ENCODE measurements around the gene COG7.

The COG7 gene

DNA sequence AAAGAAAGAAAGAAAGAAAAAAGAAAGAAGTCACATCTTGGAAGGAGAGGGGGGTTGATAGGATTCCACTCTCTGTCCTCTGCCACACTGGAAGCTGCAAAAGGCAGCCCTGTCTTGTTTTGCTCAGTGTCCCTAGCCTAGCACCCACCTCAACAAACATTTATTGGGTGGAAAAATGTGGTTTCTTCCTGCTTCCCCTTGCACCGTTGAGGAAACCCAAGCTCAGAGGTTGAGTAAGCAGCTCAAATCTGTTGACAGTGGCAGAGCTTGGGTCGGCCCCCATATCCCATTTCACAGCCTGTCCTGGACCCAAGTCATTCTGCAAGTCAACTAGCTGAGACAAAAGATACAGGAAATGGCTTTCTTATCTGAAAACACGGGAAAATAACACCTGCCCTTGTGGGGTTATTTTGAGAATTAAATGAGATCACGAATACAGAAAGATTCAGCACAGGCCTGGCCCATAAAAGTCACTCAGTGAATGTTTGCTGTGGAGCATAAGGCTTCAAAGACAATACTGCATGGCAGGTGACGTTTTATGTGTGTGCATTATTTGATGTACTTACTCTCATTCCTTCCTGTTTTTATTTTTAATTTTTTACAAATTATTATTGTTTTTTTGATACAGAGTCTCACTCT lies 87.3 kb downstream of the COG7 start:
- FAIRE-seq (no peak), DNase-seq (ENCODE audit: low spot score) (no peak)

DNA sequence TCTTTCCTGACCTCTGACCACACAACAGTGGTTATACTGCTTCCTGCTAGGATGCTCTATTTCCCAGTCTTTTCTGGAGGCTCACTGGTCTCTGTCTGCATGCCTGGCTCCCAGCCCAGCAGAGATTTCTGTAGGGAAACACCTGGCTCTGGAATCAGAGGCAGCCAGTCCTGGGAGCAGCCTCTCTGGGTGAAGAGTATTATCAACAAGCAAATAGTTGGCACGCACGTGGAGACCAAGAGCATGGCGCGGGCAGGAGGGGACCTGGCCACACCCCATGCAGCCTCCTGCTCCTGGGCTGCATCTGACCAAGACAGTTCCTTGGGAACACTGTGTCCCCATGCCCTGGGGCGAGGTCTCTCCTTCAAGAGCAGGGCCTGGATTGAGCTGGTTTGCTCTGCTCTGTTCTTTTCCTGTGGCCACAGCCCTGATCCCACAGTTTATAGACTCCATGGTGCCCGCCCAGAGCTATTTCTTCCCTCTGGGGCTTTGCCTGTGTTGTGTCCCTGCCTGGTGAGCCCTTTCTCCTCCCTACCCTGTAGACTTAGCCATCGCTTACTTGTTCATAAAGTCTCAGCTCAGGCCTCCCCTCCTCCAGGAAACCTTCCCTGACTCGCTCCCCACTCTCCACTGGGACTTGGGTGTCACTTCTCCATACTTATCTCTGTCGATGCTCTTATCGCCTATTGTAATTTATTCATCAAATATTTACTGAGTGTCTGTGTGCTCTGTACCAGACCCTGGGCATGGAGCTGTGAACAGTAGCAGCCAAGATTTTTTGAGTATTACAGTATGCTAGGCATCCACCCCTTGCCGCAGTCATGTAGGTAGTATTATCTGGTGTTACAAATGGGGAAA lies 90.3 kb downstream of the COG7 start:
- FAIRE-seq (no peak), DNase-seq (ENCODE audit: low spot score) (no peak)

DNA sequence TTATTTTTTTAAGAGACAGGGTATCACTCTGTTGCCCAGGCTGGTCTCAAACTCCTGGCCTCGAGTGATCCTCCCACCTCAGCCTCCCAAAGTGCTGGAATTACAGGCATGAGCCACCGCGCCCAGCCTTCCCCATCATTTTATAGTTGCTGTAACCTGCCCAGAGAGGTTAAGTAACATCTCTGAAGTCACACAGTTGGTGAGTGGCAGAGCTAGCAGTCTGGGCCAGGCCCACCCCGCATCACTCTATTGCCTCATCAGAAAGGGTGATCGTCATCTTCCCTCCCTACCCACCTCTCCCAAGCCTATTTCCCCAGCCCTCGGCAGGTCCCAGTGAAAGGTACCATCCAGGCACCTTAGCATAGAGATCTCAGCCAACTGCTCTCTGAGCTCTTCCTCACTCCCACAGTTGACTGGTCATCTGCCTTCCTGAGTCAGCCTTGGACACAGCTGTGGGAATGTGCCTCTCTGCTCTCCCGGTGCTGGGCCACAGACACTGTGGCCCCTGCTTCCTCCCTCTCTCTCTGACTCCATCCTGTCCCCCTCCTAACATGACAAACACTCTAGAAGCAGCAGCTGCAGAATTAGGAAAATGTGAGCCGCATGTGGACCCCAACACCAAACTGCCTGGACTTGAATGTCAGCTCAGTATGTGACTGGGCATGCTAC lies 93.8 kb downstream of the COG7 start:
- FAIRE-seq, result no peak
- peak; percentile 34 for DNase-seq (ENCODE audit: low spot score)

DNA sequence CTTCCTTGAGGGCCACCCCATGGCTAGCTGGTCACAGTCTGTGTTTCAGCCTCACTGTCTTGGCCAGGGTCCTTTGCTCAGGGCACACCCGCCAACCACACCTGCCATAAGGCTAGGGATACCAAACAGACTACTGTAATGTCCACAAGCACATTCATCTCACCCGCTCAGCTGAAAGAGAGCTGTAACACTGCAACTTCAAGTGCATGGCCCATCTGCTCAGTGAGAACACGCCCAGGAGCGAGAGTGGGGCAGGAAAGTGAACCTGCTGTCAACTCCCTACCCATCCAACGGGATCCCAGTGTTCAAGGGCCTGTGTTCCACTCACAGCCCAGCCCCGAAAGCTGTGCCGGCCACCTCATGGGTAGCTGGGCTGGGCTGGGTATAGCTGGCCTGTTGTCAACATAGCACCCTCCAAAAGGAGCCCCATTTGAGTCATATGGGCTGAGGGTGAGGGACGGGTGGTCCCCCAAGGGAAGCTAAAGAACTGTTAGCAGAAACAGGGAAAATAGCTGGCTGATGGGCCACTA lies 95.2 kb downstream of the COG7 start:
- no peak for FAIRE-seq
- DNase-seq (ENCODE audit: low spot score), result no peak

- DNase-seq (ENCODE audit: low spot score) (no peak), FAIRE-seq (no peak)
Observed at GRCh38 chr16:23356941-23357340, 96.0 kb downstream of the COG7 start.

GRCh38 chr16:23355106-23355670 lies 97.8 kb downstream of the COG7 start:
- no peak for DNase-seq (ENCODE audit: low spot score)
- FAIRE-seq, result no peak

DNA sequence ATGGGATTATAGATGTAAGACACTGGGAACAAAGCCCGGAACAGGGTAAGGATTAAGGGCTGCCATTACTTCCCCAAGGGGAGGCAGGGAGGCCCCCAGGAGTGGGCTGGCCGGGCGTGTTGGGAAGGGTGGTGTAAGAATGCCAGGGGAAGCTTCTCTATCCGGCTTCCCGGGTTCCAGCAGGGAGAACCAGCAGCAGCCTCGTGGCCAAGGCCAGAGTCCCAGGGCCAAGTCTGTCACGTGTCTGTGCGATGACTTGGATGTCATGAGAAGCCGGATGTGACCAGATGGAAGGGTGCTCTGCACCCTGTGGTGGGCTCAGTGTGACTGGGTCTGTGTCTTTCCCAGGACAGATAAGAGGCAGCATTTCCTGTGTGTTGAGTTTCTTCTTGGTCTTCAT lies 98.7 kb downstream of the COG7 start:
- DNase-seq (ENCODE audit: low spot score), result no peak
- no peak for FAIRE-seq

DNA sequence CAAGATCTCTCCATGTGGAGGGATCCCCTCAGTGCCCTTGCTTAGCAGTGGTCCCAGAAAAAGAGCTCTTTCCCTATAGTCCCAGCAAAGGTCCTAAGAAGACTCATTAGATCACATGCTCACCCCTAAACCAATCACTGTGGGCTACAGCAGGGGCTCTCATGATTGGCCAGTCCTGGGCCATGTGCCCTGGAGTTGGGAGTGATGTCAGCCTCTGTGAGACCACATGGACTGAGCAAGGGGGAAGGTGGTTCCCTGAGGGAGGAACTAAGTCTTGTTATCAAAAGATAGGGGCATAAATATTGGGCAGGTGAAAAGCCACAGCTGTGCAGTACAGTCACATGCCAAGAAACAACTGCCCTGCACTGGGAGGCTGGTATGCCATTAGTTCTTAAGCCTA lies 99.5 kb downstream of the COG7 start:
- FAIRE-seq, result no peak
- DNase-seq (ENCODE audit: low spot score), result no peak

- DNase-seq (ENCODE audit: low spot score) (no peak), FAIRE-seq (no peak)
Observed at GRCh38 chr16:23351360-23351759, 101.6 kb downstream of the COG7 start.

DNA sequence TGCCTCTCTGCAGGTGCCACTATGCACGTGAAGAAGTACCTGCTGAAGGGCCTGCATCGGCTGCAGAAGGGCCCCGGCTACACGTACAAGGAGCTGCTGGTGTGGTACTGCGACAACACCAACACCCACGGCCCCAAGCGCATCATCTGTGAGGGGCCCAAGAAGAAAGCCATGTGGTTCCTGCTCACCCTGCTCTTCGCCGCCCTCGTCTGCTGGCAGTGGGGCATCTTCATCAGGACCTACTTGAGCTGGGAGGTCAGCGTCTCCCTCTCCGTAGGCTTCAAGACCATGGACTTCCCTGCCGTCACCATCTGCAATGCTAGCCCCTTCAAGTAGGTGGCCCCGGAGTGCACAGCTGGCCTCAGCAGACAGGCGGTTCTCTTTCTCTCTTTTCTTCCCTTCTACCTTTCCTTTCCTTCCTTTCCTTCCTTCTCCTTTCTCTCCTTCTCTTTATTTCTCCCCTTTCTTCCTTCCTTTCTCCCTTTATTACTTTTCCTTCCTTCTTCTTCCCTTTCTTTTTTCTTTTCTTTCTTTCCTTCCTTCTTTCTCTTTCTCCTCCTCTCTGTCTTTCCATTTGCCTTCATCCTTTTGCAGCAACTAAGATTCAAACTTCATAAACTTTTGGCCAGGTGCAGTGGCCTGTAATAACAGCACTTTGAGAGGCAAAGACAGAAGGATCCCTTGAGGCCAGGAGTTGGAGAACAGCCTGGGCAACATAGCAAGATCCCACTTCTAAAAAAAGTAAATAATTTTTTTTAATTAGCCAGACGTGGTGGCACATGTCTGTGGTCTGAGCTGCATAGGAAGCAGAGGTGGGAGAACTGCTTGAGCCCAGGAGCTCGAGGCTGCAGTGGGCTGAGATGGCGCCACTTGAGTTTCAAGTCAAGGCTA lies 104.2 kb downstream of the COG7 start:
- DNase-seq (ENCODE audit: low spot score) (no peak), FAIRE-seq (no peak)

DNA sequence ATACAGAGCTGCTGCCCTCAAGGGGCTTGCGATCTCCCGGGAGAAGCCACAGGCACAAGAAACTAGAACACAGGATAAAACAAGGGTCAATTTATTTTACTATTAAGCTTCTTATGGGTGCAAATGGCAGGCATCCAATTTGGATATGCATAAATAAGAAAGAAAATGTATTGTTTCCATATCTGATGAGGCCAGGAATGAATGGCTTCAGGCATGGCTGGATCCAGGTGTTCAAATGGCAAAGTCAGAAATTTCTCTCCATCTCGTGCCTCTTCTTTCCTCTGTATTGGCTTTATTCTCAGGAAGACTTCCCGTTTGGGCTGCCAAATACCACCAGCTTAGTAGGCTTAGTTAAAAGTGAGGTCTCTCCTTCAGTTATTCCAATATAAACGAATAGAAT lies 107.8 kb downstream of the COG7 start:
- DNase-seq (ENCODE audit: low spot score) (no peak), FAIRE-seq (no peak)

DNA sequence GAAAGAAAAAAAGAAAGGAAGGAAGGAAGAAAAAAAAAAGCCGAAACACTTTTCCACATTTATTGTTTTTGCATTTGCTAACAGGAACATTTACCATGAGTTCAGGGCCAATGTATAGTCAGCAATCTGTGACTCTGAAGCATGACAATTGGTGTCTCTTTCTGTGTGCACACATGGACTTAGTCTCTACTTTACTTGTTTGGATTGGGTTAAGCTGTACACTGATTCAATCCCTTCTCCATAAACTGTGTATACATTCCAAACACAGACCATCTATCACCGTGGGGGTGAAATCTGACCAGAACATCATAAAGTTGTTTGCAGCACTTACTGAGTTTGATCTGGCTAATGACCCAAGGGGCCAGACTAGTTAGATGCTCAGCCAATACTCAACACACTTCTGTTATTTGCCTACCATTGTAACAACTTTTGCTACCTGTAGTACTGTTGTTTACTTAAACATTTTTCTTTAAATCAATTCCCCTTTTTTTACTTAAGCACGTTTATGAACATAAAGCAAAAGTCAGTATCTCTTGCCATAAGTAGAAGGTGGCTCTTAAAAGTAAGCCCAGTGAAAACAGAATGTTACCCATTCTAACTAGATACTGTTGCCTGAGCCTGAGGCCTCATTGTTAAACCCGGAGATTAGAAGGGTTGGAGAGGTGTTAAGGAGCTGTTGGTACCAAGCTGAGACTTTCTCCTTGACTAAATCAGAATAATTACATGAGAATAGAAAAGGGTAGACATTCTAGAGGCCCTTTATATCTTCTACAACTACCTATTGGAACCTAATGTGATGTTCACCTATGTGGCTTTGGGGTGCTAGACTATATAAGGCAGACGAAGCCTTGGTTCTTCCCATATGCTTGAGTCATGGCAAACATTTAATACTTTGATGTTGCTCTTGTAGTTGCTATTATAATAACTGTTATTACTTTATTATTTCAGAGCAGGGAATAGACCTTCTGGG lies 109.1 kb downstream of the COG7 start:
- FAIRE-seq (no peak), DNase-seq (ENCODE audit: low spot score) (no peak)

DNA sequence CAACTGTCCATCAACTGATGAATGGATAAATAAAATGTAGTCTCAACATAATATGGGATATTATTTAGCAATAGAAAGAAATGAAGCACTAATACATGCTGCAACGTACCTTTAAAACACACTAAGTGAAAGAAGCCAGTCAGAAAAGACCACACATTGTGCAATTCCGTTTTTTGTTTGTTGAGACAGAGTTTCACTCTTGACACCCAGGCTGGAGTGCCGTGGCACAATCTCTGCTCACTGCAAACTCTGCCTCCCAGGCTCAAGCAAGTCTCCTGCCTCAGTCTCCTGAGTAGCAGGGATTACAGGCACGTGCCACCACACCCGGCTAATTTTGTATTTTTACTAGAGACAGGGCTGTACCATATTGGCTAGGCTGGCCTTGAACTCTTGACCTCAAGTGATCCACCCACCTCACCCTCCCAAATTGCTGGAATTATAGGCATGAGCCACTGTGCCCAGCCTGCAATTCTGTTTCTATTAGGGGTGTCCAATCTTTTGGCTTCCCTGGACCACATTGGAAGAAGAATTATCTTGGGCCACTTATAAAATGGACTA lies 110.8 kb downstream of the COG7 start:
- FAIRE-seq, result no peak

DNA sequence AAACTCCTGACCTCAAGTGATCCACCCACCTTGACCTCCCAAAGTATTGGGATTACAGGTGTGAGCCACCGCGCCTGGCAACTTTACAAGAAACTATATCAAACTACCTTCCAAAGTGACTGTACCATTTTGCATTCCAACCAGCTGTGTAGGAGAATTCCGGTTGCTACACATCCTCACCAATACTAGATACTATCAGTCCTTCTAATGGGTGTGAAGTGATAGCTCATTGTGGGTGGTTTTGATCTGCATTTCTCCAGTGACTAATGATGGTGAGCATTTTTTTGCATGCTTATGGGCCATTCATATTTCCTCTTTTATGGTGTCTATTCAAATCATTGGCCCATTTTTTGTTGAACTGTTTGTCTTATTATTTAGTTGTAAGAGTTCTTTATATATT lies 113.2 kb downstream of the COG7 start:
- FAIRE-seq (no peak), DNase-seq (ENCODE audit: low spot score) (no peak)

More for the DNA sequence above, 110.8 kb downstream of the COG7 start:
- DNase-seq (ENCODE audit: low spot score), result no peak

Data from RCC 7860 (cell line).